ENCODE data around the gene FBH1.
"Not testable (repeated sequence)": the region's sequence is repeated elsewhere in the genome, so short reads cannot be mapped to it uniquely, and the experiment has no call there.

FBH1 gene

DNA sequence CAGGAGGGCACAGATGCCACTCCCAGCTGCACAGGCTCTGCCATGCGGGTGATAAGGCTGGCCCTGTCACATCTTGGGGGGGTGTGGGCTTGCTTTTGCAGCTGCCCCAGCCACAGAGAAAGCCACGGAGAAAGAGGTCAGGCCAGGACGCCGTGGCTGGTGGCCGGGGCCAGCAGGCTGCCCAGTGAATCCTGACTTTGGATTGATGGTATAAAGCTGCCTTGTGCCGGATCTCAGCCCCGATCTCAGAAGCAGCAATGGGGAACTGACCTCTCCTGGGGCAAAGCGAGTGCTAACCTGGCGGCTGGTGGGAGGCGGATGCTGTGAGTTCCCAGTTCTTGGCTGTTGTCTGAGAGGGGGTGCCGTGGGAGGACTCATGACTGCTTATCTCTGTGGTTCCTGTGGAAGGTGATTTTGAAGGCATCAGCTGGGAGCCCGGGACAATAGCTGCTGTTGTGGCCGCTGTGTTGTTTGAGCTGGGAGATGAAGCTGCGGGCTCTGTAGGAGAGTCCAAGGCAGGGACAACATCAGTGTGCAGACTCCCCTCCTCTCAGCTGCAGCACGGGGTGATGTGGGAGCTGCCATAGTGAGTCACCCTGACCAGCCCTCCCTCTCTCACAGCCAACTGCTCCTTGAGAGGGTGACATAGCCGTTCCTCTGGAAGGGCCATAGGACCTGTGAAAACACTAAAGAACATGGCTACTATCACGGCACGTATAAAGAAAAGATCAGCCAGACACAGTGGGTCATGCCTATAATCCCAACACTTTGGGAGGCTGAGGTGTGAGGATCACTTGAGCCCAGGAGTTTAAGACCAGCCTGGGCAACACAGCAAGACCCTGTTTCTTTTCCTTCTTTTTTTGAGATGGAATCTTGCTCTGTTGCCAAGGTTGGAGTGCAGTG lies 70.3 kb downstream of the FBH1 start:
- DNase-seq, result no peak

DNA sequence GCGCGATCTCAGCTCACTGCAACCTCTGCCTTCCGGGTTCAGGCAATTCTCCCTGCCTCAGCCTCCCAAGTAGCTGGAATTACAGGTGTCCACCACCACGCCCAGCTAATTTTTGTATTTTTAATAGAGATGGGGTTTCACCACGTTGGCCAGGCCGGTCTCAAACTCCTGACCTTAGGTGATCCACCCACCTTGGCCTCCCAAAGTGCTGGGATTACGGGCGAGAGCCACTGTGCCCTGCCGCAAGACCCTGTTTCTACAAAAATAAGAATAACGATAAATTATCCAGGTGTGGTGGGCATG lies 70.9 kb downstream of the FBH1 start:
- not testable (repeated sequence) for DNase-seq

DNA sequence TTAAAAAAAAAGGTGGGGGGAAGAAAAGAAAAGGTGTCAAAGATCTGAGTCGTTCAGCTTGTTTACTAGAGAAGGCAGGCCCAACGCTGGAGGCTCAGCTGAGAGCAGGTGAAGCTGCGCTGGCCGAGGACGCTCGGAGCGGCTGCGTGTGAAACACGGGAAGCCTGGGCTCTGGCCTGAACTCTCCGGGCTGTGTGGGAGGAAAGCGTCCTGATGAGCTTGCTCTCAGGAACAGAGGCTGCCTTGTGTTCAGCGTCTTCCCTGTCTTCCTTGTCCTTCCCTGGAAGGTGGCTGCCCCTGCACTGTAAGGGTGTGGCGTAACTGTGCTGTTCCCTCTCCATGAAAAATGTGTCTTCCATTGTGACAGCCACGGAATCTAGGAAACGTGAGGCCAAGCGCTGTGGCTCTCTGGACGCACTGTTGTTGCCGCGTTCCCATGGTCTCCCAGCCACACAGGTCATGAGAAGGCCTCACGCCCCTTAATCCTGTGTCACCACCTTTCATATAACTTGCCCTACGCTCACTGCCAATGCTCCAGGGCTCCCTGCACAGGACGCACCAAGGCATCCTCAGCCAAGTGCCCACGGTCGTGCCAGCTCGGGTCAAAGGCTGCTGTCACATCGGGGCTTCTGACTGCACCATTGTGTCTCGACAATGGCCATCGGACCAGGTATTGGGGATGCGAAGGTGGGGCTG lies 71.5 kb downstream of the FBH1 start:
- no peak for DNase-seq

DNA sequence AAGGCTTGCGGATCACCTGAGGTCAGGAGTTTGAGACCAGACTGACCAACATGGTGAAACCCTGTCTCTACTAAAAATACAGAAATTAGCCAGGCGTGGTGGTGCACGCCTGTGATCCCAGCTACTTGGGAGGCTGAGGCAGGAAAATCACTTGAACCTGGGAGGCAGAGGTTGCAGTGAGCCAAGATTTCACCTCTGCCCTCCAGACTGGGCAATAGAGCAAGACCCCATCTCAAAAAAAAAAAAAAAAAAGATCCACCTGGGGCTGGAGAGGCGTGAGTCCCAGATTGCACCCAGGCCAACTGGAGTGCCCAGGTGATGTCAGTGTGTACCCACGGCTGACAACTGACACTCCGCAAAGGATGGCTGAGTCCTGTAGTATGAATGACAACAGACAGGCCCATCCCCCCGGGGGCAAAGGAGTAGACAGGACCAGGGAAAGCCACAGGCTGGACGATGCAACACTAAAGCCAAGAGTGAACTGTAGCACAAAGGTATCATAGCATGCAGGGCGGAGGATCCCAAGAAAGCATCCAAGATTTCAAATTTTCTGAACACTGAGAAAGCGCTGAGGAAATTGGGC lies 72.4 kb downstream of the FBH1 start:
- not testable (repeated sequence) for DNase-seq

DNA sequence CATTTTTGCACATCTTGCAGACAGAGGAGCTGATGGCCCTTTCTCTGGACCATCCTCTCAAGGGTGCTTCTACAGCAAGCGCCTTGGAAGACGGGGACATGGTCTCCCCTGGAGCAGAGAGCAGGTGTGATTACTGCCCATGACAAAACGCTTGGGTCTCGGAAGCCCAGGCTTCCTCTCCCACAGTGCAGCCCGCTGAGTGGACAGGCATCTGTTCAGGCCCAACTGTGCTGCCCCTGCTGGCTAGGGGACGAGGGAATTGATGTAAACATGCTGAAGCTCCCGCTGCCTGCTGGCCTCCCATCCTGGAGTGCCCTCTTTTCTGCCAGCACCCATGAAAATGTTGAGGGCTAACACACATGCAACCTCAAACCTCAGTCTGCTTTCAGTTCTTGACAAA lies 73.0 kb downstream of the FBH1 start:
- no peak for DNase-seq

DNA sequence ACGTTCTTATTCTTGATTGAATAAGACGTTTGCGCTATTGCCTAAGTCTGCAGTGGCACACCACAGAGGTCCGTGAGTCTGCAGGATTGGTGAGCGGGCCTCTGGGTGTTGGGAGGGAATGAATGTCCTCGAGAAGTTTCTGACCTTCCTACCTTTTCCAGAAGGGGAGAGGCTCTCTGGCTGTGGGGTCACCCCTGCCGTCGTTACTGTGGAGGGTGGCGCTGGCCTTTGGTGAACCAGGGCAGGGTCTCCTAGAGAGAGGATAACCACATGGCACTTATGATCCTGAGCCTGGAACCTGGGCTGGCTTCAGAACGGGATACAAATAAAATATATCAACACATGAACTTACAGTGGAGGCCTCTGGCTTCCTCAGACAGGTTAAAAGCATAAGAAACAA lies 73.5 kb downstream of the FBH1 start:
- no peak for DNase-seq

DNA sequence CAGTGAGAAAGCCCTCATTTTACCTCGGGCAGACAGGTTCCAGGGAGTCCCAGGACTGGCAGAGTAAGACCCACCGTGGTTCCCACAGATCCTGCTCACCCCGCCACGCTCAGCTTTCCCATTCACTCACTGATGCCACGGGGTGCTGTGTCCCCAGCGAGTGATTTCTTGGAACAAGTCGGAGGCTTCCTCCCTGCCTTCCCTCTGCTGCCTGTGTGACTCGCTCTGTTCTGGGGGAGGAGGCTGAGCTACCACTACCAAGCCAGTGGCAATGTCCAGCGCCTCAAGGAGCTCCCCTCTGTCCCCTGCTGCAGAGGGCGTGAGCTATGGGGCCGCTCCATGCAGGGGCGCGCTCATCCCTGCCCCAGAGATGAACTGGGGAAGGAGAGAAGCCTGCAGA lies 74.7 kb downstream of the FBH1 start:
- DNase-seq, result no peak

DNA sequence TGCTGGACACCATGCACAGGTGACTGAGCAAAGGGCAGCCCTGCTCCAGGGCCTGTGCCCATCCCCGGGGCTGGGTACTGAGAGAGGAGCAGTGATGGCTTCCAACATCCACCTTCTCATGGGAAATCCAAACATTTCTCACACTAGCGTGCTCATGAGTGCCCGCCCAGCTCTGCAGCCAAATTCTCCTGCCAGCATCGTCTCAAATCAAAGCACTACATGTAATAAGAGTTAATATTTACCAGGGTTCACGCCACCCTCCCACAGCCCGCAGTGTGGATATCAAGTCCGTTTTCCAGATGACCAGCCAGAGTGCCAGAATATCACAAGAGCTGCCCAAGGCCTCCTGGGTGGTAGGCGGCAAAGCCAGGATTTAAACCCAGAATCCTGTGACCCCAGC lies 75.2 kb downstream of the FBH1 start:
- no peak for DNase-seq

DNA sequence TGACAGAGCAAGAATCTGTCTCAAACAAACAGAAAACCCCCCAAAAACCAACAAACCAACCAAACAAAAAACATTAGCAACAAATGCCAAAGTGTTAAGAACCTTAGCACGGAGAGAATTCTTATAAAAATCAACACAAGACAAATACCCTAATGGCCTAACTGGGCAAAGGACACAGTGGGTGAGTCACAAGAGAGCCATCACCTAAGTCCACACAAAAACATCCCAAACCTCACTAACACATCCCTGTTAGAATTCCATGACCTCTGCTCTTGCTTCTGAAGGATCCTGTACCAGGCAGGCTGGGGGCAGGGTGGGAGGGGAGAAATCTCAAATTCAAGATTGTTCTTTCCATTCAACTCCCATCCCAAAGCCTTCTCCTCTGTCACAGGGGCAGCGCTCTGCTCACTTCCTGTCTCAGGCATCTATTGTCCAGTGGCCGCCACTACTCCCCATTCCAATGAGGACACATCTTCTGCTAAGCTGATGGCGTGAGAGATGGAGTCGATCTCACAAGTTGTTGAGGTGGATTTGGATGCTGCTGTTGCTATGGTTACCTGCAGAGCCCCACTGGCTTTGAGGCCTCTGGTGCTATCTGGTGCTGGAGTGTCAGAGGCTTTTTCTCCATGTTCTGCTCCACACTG lies 78.1 kb downstream of the FBH1 start:
- no peak for DNase-seq

DNA sequence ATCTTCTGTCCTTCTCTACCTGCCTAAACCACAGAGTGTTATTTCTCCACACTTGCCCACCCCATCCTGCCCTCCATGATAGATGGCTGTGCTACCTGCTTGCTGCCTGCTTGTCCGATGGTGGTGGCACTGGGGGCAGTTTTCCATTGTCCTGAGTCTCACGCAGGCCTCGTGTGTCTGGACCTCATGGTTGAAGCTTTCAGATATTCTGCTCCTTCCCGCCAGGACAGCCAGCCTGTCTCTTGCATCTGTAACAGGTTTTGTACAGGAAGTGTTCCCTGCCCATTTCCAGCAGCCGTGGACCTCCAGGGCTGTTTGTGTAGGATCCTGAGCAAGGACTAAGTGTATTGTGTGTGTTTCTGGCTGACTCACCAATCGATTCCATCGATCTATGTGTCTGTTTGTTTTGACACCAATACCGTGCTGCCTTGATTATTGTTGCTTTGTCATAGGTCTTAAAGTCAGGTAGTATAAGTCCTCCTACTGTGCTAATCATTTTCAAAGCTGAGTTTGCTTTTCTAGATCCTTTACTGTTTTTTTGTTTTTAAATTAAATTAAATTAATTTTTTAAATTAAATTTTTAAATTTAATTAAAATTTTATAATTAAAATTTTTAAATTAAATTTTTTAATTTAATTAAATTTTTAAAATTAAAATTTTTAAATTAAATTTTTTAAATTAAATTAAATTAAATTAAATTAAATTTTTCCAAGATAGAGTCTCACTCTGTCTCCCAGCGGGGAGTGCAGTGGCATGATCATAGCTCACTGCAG lies 78.8 kb downstream of the FBH1 start:
- DNase-seq, result no peak

DNA sequence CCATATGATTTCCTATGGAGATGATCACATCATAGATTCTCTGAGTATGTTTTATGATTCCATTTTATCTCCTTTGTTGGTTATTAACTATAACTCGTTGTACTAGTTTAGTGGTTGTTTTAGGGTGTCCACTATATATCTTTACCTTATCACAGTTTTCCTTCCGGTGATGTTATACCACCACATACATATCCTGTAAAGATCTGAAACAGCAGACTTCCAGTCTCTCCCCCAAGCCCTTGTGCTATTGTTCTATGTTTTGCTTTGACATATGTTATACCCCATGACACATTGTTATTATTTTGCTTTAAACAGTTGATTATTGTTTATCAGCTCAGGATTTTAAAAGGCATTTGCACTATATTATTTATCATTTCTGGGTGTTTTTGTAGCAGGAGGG lies 80.0 kb downstream of the FBH1 start:
- no peak for DNase-seq

DNA sequence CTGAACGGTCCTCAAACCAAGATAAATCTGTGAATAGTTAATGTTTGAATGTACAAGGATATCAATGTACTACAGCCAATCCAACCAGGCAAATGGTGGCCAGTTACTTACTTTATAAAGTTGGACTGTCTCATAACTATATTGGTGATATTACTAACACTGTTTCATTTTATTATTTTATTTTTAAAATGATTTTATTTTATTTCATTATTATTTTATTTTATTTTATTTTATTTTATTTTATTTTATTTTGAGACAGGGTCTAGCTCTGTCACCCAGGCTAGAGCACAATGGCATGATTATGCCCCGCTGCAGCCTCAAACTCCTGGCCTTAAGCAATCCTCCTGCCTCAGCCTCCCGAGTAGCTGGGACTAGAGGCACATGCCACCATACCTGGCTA lies 80.5 kb downstream of the FBH1 start:
- no peak for DNase-seq

DNA sequence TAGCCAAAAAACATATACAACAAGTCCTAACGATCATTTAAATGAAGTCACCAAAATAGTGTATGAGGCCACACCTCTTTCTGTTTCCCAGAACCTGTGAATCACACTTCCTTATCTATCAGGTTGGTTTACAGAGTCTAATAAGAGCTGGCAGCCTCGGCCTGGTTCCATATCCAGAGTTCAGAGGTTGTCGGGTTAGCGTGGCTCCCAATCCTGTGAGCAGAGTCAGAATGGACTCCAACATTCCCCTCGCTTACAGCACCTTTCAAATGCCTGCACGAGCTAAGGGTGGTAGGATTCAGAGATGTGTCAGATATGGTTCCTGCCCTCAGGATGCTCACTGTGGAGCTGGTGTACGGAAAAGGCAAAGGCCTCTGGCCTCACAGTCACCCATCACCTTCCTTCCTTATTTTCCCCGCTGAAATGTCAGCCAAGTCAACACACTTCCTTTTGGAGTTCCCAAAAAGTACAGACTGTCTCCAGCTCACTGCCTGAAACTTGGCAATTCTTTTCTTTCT lies 81.3 kb downstream of the FBH1 start:
- DNase-seq, result no peak

DNA sequence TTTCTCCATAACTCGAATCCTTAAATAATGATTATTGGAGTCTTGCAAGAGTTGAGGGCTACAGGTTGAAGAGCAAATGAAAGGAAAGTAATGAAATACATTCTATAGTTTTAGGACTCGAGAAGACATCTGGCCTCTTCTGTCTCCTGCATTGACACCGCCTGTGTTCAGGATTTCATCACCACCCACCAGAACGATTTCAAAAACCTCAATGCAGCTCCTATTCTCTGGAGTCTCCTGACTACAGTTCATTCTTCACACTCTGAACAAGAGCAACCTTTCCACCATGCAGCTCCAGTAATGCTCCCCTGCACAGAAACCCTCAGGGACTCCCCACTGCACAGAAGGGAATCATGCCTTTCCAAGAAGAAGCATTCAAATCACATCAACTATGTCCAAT lies 81.8 kb downstream of the FBH1 start:
- DNase-seq, result no peak

DNA sequence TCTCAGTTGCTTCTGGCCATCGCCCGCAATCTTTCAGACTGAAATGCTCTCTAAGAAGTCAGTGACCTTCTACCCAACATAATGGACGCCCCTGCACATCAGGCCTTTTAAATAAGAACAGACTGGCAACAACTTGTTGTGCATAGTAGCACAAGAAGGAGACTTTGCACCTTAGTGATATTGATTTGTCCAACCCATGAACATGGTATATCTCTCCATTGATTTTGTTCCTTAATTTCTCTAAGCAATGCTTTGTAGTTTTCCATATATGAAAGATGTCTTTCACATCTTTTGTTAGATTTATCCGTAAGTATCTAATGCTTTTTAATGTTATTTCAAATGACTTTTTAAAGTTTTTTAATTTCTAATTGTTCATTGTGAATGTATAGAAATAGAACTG lies 83.0 kb downstream of the FBH1 start:
- DNase-seq, result no peak

DNA sequence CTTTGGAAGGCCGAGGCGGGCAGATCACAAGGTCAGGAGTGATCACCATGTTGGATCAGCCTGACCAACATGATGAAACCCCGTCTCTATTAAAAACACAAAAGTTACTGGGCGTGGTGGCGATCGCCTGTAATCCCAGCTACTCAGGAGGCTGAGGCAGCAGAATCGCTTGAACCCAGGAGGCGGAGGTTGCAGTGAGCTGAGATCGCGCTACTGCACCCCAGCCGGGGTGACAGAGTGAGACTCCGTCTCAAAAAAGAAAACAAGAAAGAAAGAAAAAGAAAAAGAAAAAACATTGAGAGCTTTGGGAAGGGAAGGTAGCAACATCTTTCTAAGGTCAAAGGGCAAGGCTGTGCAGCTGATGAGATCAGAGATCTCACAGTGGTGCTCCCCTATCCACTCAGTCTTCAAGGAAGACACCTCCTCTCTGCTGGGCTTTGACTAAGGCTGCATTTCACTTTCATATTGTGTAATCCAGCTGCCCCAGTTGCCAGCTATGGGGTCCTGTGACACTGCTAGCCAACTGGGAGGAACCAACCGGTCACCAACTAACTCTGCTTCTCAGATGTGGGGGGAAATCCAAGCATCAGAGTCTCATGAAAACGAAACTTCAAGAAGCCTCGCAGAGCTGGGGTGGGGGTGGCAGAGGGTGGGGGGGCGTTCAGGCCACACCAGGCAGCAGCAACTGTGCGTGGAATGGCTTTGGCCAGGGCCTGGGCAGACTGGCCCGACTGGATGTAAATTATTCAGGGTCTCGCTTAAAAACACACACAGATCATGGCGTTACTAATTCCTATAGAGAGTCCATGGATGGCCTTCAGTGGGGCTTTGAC lies 85.8 kb downstream of the FBH1 start:
- DNase-seq, result no peak

DNA sequence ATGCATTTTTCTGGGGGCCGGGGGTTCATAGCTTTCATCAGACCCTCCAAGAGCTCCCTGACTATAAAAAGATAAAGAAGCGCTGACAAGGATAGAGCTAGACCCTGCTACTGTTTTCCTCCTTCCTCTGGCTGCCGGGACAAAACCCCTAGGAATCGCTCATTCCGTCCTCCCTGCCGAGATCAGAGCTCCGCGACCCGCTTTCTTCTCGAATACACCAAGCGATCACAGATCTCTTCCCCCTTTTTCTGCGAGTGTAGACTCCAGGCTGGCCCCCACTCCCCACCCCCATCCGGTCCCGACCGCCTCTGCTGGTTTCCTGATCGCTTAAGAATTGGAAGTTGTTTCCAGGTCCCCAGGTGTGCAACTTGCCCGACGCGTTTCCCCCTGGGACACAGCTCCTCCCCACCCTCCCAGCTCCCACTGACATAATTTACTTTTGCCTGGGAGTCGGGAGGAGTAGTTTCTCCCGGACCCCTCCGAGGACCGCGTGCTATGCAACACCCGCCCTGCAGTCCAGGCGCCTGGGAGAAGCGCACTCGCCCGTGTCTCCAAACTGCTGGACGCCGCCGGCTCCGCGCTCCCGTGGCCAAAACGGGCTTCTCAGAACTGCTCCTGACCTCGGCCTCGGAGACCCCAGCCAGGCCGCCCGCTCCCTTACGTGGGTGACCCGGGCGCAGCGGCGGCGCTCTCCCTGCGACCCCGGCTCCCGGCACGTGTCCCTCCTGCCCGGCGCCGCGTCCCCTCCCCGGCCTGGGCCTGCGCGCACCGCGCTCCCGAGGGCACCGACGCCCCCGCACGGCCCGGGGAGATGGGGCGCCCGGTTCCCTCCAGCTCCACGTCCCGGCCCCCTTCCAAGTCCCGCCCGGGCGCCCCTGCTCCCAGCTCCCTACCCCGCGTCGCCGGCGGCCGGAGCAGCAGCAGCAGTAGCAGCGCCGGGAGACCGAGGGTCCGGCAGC lies 86.7 kb downstream of the FBH1 start:
- DNase-seq, result no peak

DNA sequence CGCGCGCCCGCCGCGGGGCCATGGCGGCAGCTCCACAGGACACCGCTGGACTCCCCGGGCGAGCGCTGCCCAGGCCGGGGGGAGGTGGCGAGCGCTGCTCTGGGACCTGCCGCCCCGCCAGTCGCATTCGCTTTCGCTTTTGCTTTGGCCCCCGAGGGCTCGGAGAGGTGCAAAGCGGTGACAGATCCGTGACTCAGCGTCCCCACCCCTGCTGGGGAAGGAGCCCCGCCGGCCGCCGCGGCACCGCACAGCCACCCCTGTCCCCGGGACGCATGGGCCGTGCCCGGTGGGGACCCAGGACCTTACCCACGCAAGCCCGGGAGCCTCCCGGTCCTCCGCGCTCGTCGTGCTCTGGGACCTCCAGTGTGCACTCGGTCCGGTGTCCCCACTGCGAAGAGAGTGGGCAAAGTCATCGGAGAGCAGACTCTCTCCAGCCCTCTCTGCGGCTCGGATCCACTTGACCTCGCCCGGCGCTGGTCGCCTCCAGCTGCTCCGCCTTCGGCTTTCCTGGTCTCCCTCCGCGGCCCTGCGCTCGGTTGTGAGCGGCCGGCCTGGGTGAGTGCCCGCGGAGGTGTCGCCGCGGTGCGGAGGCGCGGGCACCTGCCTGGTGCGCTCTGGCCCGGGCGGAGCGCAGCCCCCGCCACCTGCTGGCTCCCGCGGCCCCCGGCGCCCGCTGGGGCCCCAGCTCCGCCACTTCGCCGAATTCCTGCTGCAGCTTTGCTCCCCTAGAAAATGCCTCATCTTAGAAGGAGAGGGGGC lies 87.6 kb downstream of the FBH1 start, which contains the start of gene IL15RA:
Gene IL15RA (minus strand): TSS at position 73 of the 759 bp plus-strand sequence. CDS start 51 bp downstream, at position 22.
- no peak for DNase-seq

DNA sequence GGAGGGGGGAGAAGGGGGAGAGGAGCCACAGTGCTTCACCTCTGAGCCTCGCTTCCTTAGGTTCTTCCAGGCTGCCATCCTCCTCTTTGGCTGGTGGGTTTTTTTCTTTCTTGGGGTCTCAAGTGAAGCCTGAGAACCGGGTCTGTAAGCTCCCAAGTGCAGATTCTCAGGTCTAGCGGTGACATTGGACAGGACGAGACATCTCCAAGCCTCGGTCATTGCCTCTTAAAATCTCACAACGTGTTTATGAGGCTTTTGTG lies 88.1 kb downstream of the FBH1 start:
- DNase-seq, result no peak

DNA sequence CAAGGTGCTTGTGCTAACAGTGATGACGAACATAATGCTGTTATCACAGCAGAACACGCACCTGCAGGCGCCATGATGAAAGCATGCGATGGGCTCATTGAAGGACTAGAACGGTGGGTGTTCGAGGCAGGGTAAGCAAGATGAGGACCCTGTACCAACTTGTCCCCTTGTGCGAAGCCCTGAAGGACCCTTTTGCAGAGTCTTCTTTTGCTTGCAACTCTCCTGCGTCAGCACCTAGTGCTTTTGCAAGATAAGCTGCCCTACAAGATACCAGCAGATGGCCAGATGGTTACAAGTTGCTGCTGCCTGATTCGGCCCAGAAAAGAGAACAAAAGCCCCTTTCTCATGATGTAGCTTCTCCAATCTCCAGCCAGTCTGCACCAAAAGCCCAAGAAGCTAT lies 91.5 kb downstream of the FBH1 start:
- no peak for DNase-seq

Measured in NCI-H1092 treated with DMSO at 0.1 percent for 48 hours (cell line).